ENCODE data around the gene MASP2.
"Not testable (repeated sequence)": the region's sequence is repeated elsewhere in the genome, so short reads cannot be mapped to it uniquely, and the experiment has no call there.

MASP2 gene

DNA sequence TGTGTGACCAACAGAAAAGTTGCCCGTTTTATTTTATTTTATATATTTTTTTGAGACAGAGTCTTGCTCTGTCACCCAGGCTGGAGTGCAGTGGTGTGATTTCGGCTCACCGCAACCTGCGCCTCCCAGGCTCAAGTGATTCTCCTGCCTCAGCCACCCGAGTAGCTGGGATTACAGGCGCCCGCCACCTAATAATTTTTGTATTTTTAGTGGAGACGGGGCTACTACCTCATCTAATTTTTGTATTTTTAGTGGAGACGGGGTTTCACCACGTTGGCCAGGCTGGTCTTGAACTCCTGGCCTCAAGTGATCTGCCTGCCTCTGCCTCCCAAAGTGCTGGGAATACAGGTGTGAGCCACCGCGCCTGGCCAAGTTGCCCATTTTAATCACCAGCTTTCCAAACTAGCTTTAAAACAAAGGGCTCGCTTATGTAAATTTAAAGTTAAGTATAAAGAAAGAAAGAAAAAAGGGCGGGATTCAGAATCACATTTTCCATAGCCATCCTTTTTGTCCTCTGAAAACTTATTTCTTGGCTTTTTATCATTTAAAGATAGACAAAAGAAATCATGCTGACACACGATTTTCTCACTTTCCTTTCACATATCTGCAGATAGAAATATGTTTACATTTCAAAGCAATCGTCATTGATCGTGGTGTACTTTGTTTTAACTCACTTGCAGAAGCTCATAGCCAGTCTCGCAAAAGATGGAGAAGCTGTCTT is 9.9 kb downstream of the MASP2 start:
- DNase-seq = peak; percentile 35

DNA sequence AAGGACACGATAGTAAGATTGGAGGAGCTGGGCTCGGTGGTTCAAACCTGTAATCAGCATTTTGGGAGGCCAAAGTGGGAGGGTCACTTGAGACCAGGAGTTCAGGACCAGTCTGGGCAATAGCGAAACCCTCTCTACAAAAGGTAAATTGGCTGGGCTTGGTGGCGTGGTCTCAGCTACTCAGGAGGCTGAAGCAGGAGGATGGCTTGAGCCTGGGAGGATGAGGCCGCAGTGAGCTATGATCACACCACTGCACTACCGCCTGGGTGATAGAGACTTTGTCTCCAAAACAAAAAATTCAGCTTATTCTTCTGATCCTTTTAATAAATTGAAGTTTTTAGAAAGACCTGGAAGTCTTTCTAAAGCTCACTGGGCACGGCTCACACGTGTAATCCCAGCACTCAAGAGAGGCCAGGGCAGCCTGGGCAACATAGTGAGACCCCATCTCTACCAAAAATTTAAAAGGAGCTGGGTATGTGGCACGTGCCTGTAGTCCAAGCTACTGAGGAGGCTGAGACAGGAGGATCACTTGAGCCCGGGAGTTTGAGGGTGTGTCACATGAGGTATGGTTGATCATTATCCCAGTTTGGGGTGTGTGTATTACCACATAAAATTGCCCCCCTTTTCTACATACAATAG is 15.3 kb downstream of the MASP2 start:
- no peak for DNase-seq

DNA sequence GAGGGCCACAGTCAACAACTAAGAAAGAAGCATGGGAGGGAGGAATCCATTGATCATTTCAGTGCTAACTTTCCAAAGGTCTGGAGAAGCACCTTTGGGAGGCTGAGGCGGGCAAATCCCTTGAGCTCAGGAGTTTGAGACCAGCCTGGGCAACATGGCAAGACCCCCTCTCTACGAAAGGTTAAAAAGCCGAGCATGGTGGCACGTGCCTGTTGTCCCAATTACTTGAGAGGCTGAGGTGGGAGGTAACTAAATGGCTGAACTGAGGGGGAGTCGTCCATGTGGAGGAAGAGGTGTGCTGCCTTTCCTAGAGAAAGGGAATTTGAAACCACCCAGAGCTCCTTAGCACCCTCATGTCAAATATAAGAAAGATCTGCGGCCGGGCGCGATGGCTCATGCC is 16.2 kb downstream of the MASP2 start:
- no peak for DNase-seq

DNA sequence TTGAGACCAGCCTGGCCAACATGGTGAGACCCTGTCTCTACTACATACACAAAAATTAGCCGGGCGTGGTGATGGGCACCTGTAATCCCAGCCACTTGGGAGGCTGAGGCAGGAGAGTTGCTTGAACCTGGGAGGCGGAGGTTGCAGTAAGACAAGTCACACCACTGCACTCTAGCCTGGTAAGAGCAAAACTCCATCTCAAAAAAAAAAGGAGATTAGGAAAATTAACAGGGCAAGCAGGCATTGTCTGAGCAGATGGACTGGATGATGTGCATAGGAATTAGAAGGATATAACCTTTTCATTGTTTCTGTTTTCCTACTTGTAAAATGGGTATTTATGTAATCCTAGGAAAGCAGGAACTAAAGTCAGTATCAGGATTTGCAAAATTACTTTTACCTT is 19.0 kb downstream of the MASP2 start:
- DNase-seq = no peak

DNA sequence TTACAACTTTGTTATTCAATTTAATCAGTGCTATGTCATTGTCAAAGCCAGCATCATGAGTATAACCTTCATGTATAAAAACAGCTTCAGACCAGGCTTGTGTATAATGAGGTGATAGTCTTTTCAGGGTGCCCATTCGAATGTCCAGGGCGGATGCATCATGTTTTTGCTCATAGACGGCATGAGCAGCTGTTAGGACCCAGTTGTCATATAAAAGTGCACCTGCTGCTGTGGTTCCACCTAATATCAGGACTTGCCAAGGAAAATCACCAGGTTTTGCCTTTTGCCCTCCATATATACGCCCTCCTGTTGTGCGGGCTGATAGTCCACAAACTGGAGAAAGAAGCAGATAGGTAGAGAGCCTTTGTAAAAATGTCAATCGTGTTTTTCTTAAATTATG is 19.7 kb downstream of the MASP2 start:
- no peak for DNase-seq

DNA sequence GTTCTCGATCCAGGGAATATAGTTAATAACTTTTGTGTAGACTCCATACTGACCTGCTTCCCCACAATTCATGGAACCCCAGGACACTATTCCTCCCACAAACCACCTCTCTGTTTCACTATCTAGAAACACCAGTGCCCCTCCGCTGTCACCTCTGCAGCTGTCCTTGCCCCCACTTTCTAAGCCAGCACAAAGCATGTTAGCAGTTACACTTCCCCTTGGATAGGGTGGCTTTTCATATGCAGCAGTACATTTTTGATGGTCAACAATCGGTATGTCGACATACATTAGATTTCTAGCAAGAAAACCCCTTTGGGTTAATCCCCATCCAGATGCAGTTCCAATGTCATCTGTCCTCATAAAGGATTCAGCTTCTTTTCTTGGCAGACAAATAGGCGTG is 20.1 kb downstream of the MASP2 start:
- DNase-seq = no peak

DNA sequence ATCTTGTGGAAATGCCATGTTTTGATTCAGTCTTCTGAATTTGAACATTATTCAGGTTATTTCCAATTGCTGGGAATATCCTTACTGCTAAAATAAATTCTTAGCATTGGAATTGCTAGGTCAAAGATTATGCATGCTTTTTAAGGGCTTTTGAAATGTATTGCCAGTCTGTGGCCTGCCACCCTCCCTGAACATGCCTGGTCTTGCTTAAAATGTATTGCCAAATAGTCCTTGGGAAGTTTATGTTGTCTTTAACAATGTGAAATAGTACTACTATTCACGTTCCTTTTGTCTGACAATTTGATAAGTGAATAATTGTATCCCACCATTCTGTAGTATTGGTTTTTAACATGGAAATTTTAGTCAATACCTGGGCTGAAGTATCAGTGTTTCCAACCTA is 21.0 kb downstream of the MASP2 start:
- DNase-seq = no peak

DNA sequence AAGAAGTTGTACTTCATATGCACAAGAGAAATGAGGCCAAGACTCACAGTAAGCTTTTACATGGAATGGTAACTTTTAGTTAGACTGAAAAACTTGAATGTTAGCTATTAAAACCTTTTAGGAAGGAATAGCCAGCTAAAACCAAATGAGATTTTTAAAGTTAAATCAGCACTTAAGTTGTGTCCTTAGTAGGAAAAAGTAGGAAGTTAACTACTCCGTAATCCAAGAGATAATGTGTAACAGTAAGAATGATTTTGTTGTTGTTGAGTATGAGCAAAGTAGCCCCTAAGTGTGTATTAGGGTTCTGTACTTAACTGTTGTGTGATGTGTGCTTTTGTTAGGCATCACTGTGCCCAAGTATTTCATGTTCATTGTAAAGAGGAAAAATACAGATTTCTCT is 21.4 kb downstream of the MASP2 start:
- no peak for DNase-seq

DNA sequence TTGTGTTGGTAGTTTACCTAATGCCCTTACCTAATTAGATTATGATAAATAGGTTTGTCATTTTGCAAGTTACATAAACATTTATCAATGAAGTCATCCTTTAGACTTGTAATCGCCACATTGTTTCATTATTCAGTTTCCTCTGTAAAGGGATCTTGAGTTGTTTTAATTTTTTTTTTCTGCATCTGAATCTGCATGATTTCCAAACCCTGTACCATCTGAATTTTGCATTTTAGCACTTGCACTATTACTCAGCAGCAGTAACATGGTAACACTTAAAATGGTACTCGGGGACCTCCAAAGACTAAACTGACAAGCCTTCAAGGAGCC is 22.2 kb downstream of the MASP2 start:
- no peak for DNase-seq

DNA sequence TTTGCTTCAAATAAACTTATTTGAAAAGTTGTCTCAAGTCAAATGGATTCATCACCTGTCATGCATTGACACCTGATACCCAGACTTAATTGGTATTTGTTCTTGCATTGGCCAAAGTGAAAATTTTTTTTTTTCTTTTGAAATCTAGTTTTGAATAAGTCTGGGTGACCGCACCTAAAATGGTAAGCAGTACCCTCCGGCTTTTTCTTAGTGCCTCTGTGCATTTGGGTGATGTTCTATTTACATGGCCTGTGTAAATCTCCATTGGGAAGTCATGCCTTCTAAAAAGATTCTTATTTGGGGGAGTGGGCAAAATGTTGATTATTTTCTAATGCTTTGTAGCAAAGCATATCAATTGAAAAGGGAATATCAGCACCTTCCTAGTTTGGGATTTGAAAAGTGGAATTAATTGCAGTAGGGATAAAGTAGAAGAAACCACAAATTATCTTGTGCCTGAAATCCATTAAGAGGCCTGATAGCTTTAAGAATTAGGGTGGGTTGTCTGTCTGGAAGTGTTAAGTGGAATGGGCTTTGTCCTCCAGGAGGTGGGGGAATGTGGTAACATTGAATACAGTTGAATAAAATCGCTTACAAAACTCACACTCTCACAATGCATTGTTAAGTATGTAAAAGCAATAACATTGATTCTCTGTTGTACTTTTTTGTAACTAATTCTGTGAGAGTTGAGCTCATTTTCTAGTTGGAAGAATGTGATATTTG is 22.7 kb downstream of the MASP2 start:
- DNase-seq = no peak

DNA sequence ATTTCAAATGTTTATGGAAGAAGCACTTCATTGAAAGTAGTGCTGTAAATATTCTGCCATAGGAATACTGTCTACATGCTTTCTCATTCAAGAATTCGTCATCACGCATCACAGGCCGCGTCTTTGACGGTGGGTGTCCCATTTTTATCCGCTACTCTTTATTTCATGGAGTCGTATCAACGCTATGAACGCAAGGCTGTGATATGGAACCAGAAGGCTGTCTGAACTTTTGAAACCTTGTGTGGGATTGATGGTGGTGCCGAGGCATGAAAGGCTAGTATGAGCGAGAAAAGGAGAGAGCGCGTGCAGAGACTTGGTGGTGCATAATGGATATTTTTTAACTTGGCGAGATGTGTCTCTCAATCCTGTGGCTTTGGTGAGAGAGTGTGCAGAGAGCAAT is 23.8 kb downstream of the MASP2 start:
- no peak for DNase-seq

DNA sequence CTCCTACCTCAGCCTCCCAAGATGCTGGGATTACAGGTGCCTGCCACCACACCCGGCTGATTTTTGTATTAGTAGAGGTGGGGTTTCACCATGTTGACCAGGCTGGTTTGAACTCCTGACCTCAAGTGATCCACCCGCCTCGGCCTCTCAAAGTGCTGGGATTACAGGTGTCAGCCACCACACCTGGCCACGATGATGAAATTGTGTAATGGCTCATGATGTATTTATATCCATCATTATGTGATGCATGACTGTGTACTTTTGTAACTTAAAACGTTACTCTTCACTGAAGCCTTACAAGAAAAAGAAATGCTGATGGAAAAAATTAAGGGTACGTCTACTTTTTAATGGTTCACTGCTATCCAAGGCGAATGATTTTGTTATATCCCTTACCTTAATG is 27.1 kb downstream of the MASP2 start:
- no peak for DNase-seq

DNA sequence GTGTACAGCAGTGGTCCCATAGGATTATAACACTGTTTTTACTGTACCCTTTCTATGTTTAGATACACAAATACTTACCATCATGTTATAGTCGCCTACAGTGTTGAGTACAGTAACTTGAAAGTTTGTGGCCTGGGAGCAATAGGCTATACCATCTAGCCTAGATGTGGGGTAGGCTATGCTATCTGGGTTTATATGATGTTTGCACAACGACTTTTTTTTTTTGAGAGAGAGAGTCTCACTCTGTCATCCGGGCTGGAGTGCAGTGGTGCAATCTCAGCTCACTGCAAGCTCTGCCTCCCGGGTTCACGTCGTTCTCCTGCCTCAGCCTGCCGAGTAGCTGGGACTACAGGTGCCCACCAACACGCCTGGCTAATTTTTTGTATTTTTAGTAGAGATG is 27.7 kb downstream of the MASP2 start:
- not testable (repeated sequence) for DNase-seq

DNA sequence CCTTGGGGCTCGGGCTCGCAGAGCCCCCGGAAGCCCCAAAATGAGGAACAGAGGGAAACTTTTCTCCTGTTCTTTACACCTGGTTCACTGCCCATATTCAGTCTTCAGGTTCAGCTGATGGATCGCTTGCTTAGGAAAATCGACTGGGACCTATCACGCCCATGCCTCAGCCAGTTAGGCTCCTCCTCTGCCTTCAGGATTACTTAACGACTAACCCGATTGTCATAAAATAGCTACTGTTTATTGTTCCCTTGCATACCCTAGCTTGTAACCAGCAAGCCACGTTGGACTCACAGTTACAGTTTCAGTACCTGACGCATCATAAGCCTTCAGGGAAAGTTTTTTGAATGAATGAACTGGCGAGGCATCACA is 33.9 kb downstream of the MASP2 start:
- no peak for DNase-seq

DNA sequence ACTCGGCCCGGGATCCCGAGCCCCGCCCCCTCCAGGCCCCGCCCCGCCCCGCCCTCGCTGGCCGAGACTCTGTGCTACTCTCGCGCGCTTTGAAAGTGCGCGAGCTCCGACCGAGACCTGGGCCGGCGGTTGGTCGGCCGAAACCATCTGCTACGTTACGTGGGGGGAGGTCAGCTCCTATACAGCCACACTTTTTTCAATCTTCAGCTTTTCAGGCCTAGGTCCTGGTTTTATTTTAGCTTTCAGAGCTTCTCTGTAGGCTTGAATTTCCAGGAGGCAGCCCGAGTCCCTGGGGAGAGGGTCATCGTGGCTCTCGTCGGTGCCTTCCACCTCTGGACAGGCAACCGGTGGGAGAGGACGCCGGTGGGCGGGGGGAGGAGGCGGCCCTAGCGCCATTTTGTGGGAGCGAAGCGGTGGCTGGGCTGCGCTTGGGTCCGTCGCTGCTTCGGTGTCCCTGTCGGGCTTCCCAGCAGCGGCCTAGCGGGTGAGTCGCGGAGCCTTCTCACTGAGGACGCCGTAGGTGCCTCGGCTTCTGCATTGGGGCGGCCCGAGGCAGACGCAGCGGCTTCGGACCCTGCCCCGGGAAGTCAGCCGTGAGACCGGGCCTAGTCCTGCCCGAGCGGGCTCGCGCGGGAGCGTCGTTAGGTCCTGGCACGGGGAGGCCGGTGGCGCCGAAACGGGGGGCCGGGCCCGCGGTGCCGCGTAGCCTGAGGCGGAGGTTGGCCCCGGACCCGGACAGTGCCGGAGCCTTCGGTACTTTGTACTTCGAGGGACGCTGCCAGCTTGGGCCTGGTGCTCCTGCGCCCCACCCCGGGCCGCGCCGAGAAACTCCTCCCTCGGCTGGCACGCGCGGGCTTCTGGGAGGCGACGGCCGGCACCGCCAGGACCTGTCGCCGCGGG is 34.5 kb downstream of the MASP2 start, which contains the start of gene TARDBP:
TSS of gene TARDBP (plus strand) at position 395 of the 900 bp plus-strand sequence. CDS start 1,074 bp downstream, outside the sequence.
- DNase-seq = peak; percentile 94

DNA sequence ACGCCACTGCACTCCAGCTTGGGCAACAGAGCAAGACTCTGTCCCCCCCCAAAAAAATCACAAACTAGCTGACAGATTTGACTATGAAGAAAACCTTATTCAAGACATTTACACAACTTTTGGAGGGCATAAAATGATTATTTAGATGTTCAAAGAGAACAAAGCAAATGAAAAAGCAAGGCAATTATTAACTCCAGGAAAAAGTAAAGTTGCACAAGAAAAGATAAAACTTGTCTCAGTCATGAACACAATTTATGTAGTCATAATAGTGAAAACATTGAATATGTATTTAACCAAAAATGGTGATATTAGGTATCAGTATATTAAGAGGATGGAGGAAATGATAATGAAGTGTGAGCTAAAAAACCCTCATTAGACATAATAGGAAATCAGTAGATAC is 46.5 kb downstream of the MASP2 start:
- DNase-seq = no peak

DNA sequence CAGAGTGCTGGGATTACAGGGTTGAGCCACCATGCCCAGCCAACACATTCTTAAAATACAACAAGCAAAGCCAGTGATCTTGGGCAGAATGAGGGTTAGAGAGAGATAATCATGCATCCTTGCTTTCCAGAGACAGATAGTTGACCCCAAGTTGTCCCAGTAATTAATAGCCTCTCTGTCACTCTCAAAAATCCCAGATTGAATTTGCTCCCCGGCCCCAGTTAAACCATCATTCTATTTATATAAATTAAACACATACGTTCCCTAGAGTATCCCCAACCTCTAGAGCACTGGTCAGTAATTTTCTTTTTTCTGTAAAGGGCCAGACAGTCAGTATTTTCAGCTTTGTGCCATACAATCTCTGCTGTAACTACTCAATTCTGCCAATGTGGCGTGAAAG is 50.9 kb downstream of the MASP2 start:
- DNase-seq = no peak

DNA sequence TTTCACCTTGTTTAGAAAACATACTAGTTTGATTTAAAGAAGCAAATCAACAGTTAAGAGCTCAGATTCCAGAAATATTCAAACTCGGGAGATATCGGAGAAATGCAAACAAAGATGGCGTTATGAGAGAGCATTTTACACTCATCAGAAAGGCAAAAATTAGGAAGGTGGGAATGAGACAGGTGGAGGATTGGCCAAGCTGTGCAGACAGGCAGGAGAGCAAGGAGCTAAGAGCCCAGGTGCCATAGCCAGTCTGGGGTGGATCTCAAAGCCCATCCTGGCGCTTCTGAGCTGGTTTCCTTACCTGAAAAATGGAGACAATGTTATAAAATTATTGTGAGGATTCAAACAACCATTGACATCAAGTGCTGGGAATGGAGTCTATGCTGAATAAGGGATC is 54.2 kb downstream of the MASP2 start:
- DNase-seq = no peak

DNA sequence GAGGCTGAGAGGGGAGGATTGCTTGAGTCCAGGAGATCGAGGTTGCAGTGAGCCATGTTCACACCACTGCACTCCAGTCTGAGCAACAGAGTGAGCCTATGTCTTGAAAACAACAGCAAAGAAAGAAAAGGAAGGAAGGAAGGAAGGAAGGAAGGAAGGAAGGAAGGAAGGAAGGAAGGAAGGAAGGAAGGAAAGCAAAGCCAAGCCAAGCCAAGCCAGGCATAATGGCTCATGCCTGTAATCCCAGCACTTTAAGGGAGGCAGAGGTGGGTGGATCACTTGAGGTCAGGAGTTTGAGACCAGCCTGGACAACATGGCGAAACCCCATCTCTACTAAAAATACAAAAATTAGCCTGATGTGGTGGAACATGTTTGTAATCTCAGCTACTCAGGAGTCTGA is 55.0 kb downstream of the MASP2 start:
- not testable (repeated sequence) for DNase-seq

DNA sequence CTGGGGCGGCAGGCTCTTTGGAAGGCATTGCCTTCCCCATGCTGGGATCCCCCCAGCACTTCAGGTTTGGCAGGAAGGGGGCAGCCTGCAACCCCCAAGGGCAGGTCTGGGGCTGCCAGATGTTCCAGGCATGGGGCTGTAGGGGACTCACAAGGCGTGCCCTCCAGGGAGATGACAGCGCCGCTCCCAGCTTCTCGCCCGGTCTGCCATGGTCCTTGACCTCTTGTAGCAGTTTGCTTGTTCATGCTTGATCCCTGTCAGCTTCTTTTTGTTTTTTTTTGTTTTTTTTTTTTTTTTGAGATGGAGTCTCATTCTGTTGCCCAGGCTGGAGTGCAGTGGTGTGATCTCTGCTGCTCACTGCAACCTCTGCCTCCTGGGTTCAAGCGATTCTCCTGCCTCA is 56.2 kb downstream of the MASP2 start:
- no peak for DNase-seq

DNA sequence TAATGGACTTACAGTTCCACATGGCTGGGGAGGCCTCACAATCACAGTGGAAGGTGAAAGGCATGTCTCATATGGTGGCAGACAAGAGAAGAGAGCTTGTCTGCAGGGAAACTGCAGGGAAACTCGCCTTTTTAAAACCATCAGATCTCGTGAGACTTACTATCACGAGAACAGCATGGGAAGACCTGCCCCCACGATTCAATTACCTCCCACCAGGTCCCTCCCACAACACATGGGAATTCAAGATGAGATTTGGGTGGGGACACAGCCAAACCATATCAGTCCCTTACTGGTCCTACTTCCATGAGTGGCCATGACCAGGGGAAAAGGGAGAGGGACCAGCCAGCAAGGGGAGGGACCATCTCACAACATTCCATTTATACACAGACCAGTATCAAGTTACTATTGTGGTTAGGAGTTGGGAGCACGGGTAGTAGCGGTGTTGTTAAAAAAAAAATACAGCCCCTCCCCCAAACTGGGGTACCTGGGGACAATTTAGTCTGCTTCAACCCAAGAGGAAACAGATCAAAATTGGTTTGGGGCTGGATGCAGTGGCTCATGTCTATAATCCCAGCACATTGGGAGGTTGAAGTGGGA is 57.0 kb downstream of the MASP2 start:
- DNase-seq = not testable (repeated sequence)

DNA sequence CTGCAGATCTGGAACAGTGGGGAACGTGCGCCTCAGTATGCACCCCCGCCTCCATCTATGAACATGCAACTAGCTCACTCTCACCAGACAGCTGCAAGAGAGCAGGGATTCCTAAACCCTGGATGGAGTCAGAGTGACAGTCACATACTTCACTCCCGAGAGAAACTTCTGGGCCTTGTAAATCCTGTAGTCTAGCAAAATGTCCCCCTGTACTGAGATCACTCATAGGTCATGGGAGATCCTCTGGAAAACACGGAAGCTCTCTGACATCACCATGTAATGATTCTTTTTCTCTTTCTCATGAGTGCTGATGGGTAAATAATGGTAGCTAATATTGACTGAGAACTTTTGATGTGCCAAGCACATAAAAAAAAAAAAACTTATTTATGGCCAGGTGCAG is 57.9 kb downstream of the MASP2 start:
- no peak for DNase-seq

Measured in activated CD8-positive, alpha-beta memory T cell treated with anti-CD3 and anti-CD28 coated beads, Interleukin-2, amount 50 U/mL, for 48 hours (primary cell).